HepG2 (cell line): ENCODE measurements around the gene DMBT1. TPM values are rescaled to one million over a fixed set of nuclear protein-coding genes. Genes with fewer than 3 reads are reported as not detected.

Experiments used
- ATAC-seq: fragments of 200-7000 bp; cut with Tn5 transposase; 3 replicates; pipeline ENCODE4 v1.9.1; 2020; ENCODE audit warnings: mild to moderate bottlenecking, moderate library complexity
- BruUV-seq: library from RNA; stranded (reverse); fragments of 400-500 nt; replicated peaks from 2 replicates; lab custom pipeline; 2021; lab: Mats Ljungman, UMichigan
- CTCF ChIA-PET: fragments of 300-600 bp; formaldehyde crosslinking; extraction: SDS; loops from one replicate; lab custom pipeline; 2021; ENCODE audit warnings: low total read pairs, inconsistent platforms, low intra/inter-chr PET ratio; lab: Yijun Ruan, JAX
- POLR2A ChIA-PET: fragments of 350-600 bp; sonication (Branson Sonifier 250); formaldehyde crosslinking; loops from one replicate; lab custom pipeline; 2020; ENCODE audit warnings: antibody characterized with exemption, inconsistent platforms; lab: Yijun Ruan, JAX
- DNase-seq: peaks from one replicate; pipeline ENCODE4 v3.0.0-alpha.2; 2015; ENCODE audit warnings: low spot score
- FAIRE-seq: peaks from 3 replicates; lab custom pipeline; 2011; peaks lifted over from hg19 to GRCh38; lab: Jason Lieb, UNC
- H2AFZ ChIP-seq: one replicate; pipeline ENCODE4 v1.6.1; 2011; ENCODE audit warnings: low read length, inconsistent platforms
- H3K27ac ChIP-seq: fragments of 300-600 bp; 3 replicates; pipeline ENCODE4 v1.8.0; 2011; ENCODE audit warnings: mixed run types, mild to moderate bottlenecking, mixed read lengths, low read length, inconsistent platforms; ENCODE audit not compliant: insufficient read depth; ENCODE audit errors: extremely low read length
- H3K27me3 ChIP-seq, 2 experiments: fragments of 200-600 bp in 1 of 2; 2 replicates in 1 of 2; 3 replicates in 1 of 2; pipeline versions ENCODE4 v1.6.0 to v1.8.0; 2011; ENCODE audit warnings: low read length in 2 of 2, mild to moderate bottlenecking in 2 of 2, moderate library complexity in 2 of 2, inconsistent platforms in 1 of 2; ENCODE audit not compliant: insufficient read depth in 2 of 2, control insufficient read depth in 1 of 2
- H3K36me3 ChIP-seq, 2 experiments: fragments of 200-600 bp in 1 of 2; replicated peaks in 1 of 2; 2 replicates in 1 of 2; 3 replicates in 1 of 2; pipeline versions ENCODE4 v1.5.1 to v1.8.0; 2011; ENCODE audit warnings: low read length in 2 of 2, inconsistent platforms in 1 of 2; ENCODE audit not compliant: insufficient read depth in 2 of 2, control insufficient read depth in 1 of 2
- H3K4me1 ChIP-seq: 2 replicates; pipeline ENCODE4 v1.5.1; 2012; ENCODE audit warnings: low read length, inconsistent platforms; ENCODE audit not compliant: insufficient read depth
- H3K4me2 ChIP-seq: 2 replicates; pipeline ENCODE4 v1.6.0; 2011; ENCODE audit warnings: low read depth, low read length, inconsistent platforms
- H3K4me3 ChIP-seq, 3 experiments: fragments of 200-600 bp in 1 of 3; sonication (generic), shearing (Covaris generic) in 1 of 3; replicated peaks in 1 of 3; 2 replicates each; pipeline ENCODE4 v1.5.1; 2011 to 2016; ENCODE audit warnings: low read length in 3 of 3, inconsistent platforms in 2 of 3, low read depth in 2 of 3, mild to moderate bottlenecking in 2 of 3, control low read depth in 1 of 3, mixed read lengths in 1 of 3; ENCODE audit not compliant: insufficient read depth in 1 of 3
- H3K79me2 ChIP-seq: one replicate; pipeline ENCODE4 v1.6.1; 2011; ENCODE audit warnings: low read length, inconsistent platforms; ENCODE audit not compliant: insufficient read depth
- H3K9ac ChIP-seq: 2 replicates; pipeline ENCODE4 v1.6.0; 2011; ENCODE audit warnings: mild to moderate bottlenecking, low read depth, low read length, inconsistent platforms; ENCODE audit not compliant: insufficient read depth
- H3K9me3 ChIP-seq: 2 replicates; pipeline ENCODE4 v1.5.1; 2012; ENCODE audit warnings: mild to moderate bottlenecking, low read length
- H4K20me1 ChIP-seq: 2 replicates; pipeline ENCODE4 v1.6.0; 2011; ENCODE audit warnings: inconsistent platforms, mild to moderate bottlenecking, low read length, moderate library complexity; ENCODE audit not compliant: insufficient read depth
- NAIF1 ChIP-seq: sonication (generic); formaldehyde crosslinking; IDR thresholded peaks from 2 replicates; pipeline ENCODE4 v1.5.0; 2020; ENCODE audit warnings: mild to moderate bottlenecking, missing genetic modification reagents, borderline replicate concordance
- PAF1 ChIP-seq: IDR thresholded peaks from 2 replicates; pipeline ENCODE4 v1.6.1; 2016; ENCODE audit warnings: missing genetic modification reagents, missing compliant biosample characterization
- ZNF317 ChIP-seq: sonication (generic); formaldehyde crosslinking; IDR thresholded peaks from 2 replicates; pipeline ENCODE4 v1.5.0; 2020; ENCODE audit warnings: mild to moderate bottlenecking, missing genetic modification reagents
- ZNF546 ChIP-seq: sonication (generic); formaldehyde crosslinking; conservative IDR thresholded peaks from 2 replicates; pipeline ENCODE4 v1.8.1; 2023; ENCODE audit warnings: mild to moderate bottlenecking, missing genetic modification reagents
- ZNF737 ChIP-seq: sonication (generic); formaldehyde crosslinking; IDR thresholded peaks from 2 replicates; pipeline ENCODE4 v1.5.0; 2020; ENCODE audit warnings: missing genetic modification reagents, mild to moderate bottlenecking, borderline replicate concordance
- ZSCAN20 ChIP-seq: sonication (generic); formaldehyde crosslinking; IDR thresholded peaks from 2 replicates; pipeline ENCODE4 v1.4.0; 2020; ENCODE audit warnings: missing genetic modification reagents, mild to moderate bottlenecking, borderline replicate concordance
- WGBS: methylation state at CpG from one replicate; pipeline ENCODE4 v1.1.6; 2017; ENCODE audit warnings: low lambda C conversion rate; 5-methylcytosine and 5-hydroxymethylcytosine counted together
- in situ Hi-C: cut with HindIII; loops from 2 replicates; pipeline ENCODE4 v1.10.0; 2017; ENCODE audit warnings: low pct_unique_long_range_greater_than_20kb; ENCODE audit not compliant: extremely low pct_ligation_motif_present
- intact Hi-C: fragments of 100-400 bp; cut with micrococcal nuclease; formaldehyde crosslinking; loops from one replicate; pipeline ENCODE4 v1.10.0; 2022; ENCODE audit not compliant: unreplicated experiment
- polyA plus RNA-seq, 8 experiments: library from polyadenylated mRNA; depleted of rRNA in 3 of 8; stranded (reverse) in 7 of 8; unstranded in 1 of 8; fragments of >200 nt; fragmentation: Illumina TruSeq in 4 of 8; extraction: Trizol in 4 of 8; gene quantifications; 2 replicates each; pipeline versions ENCODE4 v1.2.1 to v1.2.3, GENCODE V29; 2011 to 2016; ENCODE audit warnings: low read depth in 4 of 8, missing spikeins in 1 of 8, mixed read lengths in 1 of 8; ENCODE audit not compliant: insufficient read depth in 1 of 8
- total RNA-seq, 5 experiments: library from RNA; depleted of rRNA; stranded (reverse); fragments of >200 nt; fragmentation: Illumina TruSeq; extraction: Trizol; gene quantifications; 2 replicates each; pipeline ENCODE4 v1.2.3, GENCODE V29; 2016; ENCODE audit warnings: low read depth in 1 of 5
- TF ChIP-seq, protein P1 (sequence below): sonication (generic); formaldehyde crosslinking; IDR thresholded peaks from 2 replicates; pipeline ENCODE4 v1.5.0; 2020; ENCODE audit warnings: mild to moderate bottlenecking, missing genetic modification reagents, borderline replicate concordance
- TF ChIP-seq, protein P2 (sequence below): sonication (generic); formaldehyde crosslinking; IDR thresholded peaks from 2 replicates; pipeline ENCODE4 v1.4.0; 2020; ENCODE audit warnings: missing genetic modification reagents

Gene DMBT1
- total and polyA plus RNA-seq, 2 of the 13 experiments (the other 11 are each of a cell fraction or from before 2014, with no cell fraction given): not detected

DNA sequence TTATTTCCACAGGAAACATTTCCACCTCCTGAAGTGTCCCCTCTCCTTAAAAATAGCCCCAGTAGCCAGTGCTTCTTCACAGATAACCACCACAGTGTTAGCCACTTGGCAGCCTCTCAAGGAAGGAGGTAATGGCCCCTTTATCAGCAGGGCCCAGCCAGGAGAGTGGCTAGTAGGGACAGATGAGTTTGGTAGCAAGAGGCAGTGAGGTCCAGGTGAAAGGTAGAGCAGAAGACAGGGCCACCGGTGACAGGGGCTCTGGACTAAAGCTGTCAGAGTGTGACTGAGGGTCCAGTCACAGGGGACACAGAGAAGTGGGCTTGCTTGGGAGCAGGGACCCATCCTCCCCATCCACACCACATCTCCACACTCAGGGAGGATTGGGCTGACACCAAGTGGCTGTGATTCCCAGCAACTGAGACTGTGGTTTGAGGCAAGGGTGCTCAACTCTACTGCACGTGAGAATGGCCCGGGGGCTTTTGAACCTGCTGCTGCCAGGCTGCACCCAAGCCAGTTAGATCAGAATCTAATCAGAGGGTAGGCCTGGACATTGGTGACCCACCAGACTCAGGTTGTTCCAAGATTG lies 86.9 kb downstream of the DMBT1 start:
- Histone ChIP-seq H3K79me2 (no peaks in the 10 kb centered on the region), H4K20me1 (no peaks in the 10 kb centered on the region), H3K4me1 (no peaks in the 10 kb centered on the region), H3K27me3 (peaks cover 2 to 14% of the 10 kb centered on the region in 2 experiments; a peak in 3 of 5 replicates), H3K4me2 (no peak overlapping the region), H2AFZ (no peak overlapping the region), H3K9ac (no peak overlapping the region), H3K36me3 (no peaks in the 10 kb centered on the region), H3K4me3 (no peak overlapping the region), H3K9me3 (no peaks in the 10 kb centered on the region), H3K27ac (no peak overlapping the region)
- ATAC-seq: no peak
- TF ChIP-seq PAF1 (CRISPR knock-in tag) (no peak), NAIF1 (CRISPR knock-in tag) (no peak), ZSCAN20 (CRISPR knock-in tag) (no peak)
- no peak for DNase-seq
- CTCF ChIA-PET: interaction anchor here (2.8 kb wide), 1 partner anchor 57 kb away, joined by 20 read pairs; no protein-coding TSS in a partner anchor
- FAIRE-seq: no peak
- POLR2A ChIA-PET: no interaction called here
- in situ Hi-C loops (loop anchor here (5.0 to 25.0 kb wide), 2 partner anchors 55 to 915 kb away; no protein-coding TSS in a partner anchor), intact Hi-C loops (no loop called here)
- BruUV-seq: no TSS peak
- 0% methylated on average over 1 of the region's 3 CpGs for WGBS

DNA sequence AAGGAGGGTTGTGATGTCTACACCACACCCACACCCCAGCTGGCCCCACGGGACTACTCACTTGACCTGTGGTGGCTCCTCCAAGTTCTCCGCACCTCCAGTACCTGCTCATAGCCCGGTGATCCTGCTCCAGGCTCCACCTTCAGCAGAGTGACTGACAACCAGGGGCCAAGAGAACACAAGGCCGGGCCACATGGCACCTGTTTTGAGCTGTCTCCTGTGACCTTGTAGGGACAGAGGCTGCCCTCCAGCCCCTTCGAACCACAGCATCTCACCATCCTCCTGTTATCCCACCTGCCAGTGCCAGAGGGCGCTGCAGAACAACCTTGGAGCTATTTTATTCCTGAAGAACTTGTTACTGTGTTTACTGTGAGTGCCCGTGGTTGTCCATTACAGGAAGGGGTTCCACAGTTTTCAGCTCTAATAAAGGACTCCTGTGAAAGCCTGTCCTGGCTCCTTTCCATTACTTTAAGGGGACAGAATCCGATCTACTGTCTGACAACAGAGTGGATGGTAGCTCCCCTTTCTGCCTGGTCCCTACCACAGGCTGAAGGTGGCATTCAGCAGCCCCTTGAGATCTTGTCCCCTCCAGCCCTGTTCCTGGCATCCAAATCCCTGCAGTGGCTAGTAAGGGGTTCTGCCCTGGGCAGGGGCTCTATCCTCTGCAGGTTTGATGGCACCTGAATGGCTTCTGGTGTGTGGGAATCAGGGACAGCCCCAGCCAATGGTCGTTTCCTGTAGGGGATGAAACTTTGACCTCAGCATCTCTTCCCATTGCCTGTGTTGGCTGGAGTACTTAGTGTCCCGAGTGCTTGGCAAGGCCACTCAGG lies 88.3 kb downstream of the DMBT1 start:
- intact Hi-C loops: loop anchor here (1.0 kb wide), 1 partner anchor 55 kb away; no protein-coding TSS in a partner anchor
- in situ Hi-C loops: loop anchor here (5.0 to 25.0 kb wide), 2 partner anchors 53 to 913 kb away; no protein-coding TSS in a partner anchor
- H3K4me2 ChIP-seq: no peak overlapping the region
- H3K36me3 ChIP-seq: no peaks in the 10 kb centered on the region
- H3K4me1 ChIP-seq: no peaks in the 10 kb centered on the region
- ChIA-PET POLR2A (no interaction called here), CTCF (interaction anchor here (2.8 kb wide), 1 partner anchor 55 kb away, joined by 20 read pairs; no protein-coding TSS in a partner anchor)
- no peak overlapping the region for H2AFZ ChIP-seq
- H3K27ac ChIP-seq: no peak overlapping the region
- peak; percentile 82 for ATAC-seq
- BruUV-seq: no TSS peak
- peaks cover 4 to 10% of the 10 kb centered on the region in 2 experiments; a peak in 3 of 5 replicates for H3K27me3 ChIP-seq
- DNase-seq: peak; percentile 49
- H3K4me3 ChIP-seq: no peak overlapping the region
- H4K20me1 ChIP-seq: no peaks in the 10 kb centered on the region
- 4% methylated on average over 6 of the region's 10 CpGs for WGBS
- peak; percentile 40 for FAIRE-seq
- no peaks in the 10 kb centered on the region for H3K79me2 ChIP-seq
- H3K9me3 ChIP-seq: no peaks in the 10 kb centered on the region
- no peak overlapping the region for H3K9ac ChIP-seq
- no peak for TF ChIP-seq ZNF546 (CRISPR knock-in tag)
- TF ChIP-seq, protein P1, sequence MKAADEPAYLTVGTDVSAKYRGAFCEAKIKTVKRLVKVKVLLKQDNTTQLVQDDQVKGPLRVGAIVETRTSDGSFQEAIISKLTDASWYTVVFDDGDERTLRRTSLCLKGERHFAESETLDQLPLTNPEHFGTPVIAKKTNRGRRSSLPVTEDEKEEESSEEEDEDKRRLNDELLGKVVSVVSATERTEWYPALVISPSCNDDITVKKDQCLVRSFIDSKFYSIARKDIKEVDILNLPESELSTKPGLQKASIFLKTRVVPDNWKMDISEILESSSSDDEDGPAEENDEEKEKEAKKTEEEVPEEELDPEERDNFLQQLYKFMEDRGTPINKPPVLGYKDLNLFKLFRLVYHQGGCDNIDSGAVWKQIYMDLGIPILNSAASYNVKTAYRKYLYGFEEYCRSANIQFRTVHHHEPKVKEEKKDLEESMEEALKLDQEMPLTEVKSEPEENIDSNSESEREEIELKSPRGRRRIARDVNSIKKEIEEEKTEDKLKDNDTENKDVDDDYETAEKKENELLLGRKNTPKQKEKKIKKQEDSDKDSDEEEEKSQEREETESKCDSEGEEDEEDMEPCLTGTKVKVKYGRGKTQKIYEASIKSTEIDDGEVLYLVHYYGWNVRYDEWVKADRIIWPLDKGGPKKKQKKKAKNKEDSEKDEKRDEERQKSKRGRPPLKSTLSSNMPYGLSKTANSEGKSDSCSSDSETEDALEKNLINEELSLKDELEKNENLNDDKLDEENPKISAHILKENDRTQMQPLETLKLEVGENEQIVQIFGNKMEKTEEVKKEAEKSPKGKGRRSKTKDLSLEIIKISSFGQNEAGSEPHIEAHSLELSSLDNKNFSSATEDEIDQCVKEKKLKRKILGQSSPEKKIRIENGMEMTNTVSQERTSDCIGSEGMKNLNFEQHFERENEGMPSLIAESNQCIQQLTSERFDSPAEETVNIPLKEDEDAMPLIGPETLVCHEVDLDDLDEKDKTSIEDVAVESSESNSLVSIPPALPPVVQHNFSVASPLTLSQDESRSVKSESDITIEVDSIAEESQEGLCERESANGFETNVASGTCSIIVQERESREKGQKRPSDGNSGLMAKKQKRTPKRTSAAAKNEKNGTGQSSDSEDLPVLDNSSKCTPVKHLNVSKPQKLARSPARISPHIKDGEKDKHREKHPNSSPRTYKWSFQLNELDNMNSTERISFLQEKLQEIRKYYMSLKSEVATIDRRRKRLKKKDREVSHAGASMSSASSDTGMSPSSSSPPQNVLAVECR: peak; percentile 22; the same call in 1 of the 2 replicates
- TF ChIP-seq, protein P2, sequence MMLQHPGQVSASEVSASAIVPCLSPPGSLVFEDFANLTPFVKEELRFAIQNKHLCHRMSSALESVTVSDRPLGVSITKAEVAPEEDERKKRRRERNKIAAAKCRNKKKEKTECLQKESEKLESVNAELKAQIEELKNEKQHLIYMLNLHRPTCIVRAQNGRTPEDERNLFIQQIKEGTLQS (CRISPR knock-in tag): no peak
- no peak for TF ChIP-seq ZNF737 (CRISPR knock-in tag)
- no peak for TF ChIP-seq ZNF317 (CRISPR knock-in tag)
